Measurements from ENCODE around the gene SPOCK1. TPM values are rescaled to one million over a fixed set of nuclear protein-coding genes. Genes with fewer than 3 reads are reported as not detected.
"Not testable (repeated sequence)": the region's sequence is repeated elsewhere in the genome, so short reads cannot be mapped to it uniquely, and the experiment has no call there.

The SPOCK1 gene
- total RNA-seq, 1 donor from 2014 or later = 28.6 TPM

DNA sequence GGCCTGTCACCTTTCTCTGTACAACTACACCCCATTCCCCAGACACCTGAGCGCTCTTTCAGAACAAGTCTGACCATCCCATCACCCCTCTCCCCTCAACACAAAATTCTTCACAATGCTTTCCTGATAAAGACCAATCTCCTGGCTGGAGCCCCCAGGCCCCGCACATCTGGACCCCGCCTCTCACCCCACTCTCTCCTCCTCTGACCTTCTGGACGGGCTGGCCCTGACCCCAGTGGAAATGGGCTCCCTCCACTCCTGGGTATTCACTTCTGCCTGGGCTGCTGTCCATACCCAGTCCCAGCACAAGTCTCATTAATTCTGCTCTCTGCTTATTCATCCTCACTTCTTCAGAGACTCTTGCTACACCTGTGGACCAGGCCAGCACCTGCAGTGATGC lies 2.1 kb upstream of the SPOCK1 start:
- Histone ChIP-seq H3K4me3 (no peak overlapping the region), H3K27me3 (ENCODE audit: low read depth) (peaks cover 65% of the 10 kb centered on the region), H3K27ac (replicated peaks) (no peak overlapping the region), H3K4me1 (peaks cover 12% of the 10 kb centered on the region), H3K9me3 (replicated peaks) (no peaks in the 10 kb centered on the region), H3K36me3 (no peaks in the 10 kb centered on the region)
- no peak for DNase-seq
- intact Hi-C loops (cut with micrococcal nuclease) = no loop called here
- TF ChIP-seq, protein P1, sequence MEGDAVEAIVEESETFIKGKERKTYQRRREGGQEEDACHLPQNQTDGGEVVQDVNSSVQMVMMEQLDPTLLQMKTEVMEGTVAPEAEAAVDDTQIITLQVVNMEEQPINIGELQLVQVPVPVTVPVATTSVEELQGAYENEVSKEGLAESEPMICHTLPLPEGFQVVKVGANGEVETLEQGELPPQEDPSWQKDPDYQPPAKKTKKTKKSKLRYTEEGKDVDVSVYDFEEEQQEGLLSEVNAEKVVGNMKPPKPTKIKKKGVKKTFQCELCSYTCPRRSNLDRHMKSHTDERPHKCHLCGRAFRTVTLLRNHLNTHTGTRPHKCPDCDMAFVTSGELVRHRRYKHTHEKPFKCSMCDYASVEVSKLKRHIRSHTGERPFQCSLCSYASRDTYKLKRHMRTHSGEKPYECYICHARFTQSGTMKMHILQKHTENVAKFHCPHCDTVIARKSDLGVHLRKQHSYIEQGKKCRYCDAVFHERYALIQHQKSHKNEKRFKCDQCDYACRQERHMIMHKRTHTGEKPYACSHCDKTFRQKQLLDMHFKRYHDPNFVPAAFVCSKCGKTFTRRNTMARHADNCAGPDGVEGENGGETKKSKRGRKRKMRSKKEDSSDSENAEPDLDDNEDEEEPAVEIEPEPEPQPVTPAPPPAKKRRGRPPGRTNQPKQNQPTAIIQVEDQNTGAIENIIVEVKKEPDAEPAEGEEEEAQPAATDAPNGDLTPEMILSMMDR (IDR thresholded peaks at IDR 0.05; ENCODE audit: borderline replicate concordance) = no peak

DNA sequence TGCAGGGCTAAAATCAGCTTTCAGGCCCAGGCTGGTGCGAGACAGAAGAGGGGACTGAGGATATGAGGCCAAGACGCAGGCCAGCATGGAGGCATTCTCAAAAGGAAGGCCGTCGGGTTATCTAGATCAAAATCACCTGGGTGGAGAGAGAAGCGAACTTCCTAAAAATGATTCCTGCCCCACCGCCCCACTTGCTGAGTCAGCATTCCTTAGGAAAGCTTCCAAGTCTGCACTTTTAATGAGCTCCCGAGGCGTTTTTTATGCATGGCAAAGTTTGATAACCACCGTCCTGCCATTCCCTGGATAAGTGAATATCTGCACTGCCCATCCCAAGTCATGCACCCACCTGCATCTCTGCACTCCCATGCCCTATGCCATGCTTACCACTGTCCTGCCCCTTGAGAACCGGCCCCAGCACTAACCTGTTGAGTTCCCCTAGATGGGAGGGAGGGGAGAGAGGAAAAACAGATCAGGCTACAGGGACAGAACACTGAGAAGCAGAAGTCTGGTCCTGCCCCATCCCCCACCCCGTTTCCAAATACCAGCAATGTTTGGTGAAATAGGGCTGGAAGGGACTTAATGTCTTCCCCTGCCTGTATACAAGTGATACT lies 1.6 kb upstream of the SPOCK1 start:
- Histone ChIP-seq H3K27me3 (ENCODE audit: low read depth) (peaks cover 70% of the 10 kb centered on the region), H3K4me3 (no peak overlapping the region), H3K36me3 (no peaks in the 10 kb centered on the region), H3K27ac (replicated peaks) (no peak overlapping the region), H3K9me3 (replicated peaks) (no peaks in the 10 kb centered on the region), H3K4me1 (peaks cover 12% of the 10 kb centered on the region)
- intact Hi-C loops (cut with micrococcal nuclease) = no loop called here
- DNase-seq = no peak
- TF ChIP-seq, protein P1 (IDR thresholded peaks at IDR 0.05; ENCODE audit: borderline replicate concordance) = no peak

DNA sequence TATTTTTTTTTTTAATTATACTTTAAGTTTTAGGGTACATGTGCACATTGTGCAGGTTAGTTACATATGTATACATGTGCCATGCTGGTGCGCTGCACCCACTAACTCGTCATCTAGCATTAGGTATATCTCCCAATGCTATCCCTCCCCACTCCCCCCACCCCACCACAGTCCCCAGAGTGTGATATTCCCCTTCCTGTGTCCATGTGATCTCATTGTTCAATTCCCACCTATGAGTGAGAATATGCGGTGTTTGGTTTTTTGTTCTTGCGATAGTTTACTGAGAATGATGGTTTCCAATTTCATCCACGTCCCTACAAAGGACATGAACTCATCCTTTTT lies 351 bp upstream of the SPOCK1 start:
- H3K9me3 ChIP-seq (replicated peaks); H3K4me3 ChIP-seq; DNase-seq; H3K27ac ChIP-seq (replicated peaks); H3K36me3 ChIP-seq: not testable (repeated sequence)
- Histone ChIP-seq H3K4me1 (peaks cover 12% of the 10 kb centered on the region), H3K27me3 (ENCODE audit: low read depth) (peaks cover 75% of the 10 kb centered on the region)
- intact Hi-C loops (cut with micrococcal nuclease) = loop anchor here (5.0 to 10.0 kb wide), 2 partner anchors 177 to 695 kb away; no protein-coding TSS in a partner anchor

DNA sequence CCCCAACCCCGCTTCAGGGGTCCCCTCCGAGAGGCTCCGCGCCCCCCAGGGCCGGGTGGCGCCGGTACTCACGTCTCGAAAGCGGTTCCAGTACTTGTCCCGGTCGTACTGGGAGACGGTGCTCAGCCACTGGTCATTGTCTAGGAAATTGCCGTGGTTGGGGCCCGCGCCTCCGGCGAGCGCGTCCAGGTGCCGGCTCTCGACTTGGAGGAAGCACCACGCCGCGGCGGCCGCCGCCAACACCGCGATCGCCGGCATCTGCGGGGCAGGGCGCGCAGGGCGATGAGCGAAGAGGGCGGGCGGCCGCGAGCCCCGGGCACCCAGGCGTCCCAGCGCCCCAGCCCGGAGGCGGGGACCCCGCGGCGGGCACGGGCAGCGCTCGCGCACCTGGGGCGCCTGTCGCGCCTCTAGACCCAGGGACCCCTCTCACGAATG lies 808 bp downstream of the SPOCK1 start:
- H3K27ac ChIP-seq (replicated peaks) = no peak overlapping the region
- peaks cover 74% of the 10 kb centered on the region for H3K27me3 ChIP-seq (ENCODE audit: low read depth)
- TF ChIP-seq, protein P1 (IDR thresholded peaks at IDR 0.05; ENCODE audit: borderline replicate concordance) = no peak
- H3K36me3 ChIP-seq = no peaks in the 10 kb centered on the region
- no peak for DNase-seq
- H3K9me3 ChIP-seq (replicated peaks) = no peaks in the 10 kb centered on the region
- H3K4me3 ChIP-seq = peak overlapping the region; percentile 68
- intact Hi-C loops (cut with micrococcal nuclease) = loop anchor here (5.0 to 10.0 kb wide), 2 partner anchors 176 to 694 kb away; no protein-coding TSS in a partner anchor
- peaks cover 12% of the 10 kb centered on the region for H3K4me1 ChIP-seq

DNA sequence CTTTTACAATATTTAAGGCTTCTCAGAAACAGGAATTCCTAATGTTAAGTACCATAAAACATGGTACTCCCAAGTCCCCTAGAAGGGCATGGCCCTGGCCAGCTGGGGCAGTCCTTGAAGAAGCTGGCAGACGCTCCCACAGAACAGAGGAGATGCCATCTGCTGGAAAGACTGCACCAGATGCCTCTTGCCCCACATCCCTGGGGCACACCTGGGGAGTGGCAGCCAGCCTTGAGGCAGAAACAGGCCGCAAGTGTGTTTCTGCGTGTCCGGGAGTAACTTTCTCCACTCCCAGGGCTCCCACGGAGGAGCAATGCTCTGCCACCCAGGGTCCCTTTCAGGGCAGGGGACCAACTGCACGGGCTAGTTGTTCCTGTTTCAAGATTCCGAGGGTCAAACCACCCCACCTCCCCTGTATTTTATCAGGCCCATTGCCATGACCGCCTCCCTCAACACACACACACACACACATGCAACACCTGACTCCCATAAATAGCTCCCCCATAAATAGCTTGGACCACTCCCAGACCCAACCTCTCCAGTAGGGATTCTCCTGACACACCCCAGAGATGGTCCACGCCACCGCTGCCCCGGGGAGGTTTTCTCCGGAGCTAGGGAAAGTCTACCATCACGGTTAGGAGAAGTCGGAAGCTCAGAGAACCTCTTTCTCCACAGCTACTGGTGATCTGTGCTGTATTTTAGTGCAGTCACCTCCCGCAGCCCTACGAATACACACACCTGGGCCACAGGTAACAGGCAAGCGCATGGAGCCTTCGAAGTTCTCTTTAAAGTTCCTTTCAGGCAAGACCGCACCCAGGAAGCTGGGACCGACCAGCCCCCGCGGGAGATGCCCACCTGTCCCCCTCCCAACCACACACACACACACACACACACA lies 1.5 kb downstream of the SPOCK1 start:
- DNase-seq = no peak
- Histone ChIP-seq H3K4me3 (peak overlapping the region; percentile 68), H3K27ac (replicated peaks) (no peak overlapping the region), H3K9me3 (replicated peaks) (no peaks in the 10 kb centered on the region), H3K27me3 (ENCODE audit: low read depth) (peaks cover 67% of the 10 kb centered on the region), H3K4me1 (peaks cover 12% of the 10 kb centered on the region), H3K36me3 (no peaks in the 10 kb centered on the region)
- TF ChIP-seq, protein P1 (IDR thresholded peaks at IDR 0.05; ENCODE audit: borderline replicate concordance) = no peak
- intact Hi-C loops (cut with micrococcal nuclease) = loop anchor here (5.0 to 10.0 kb wide), 2 partner anchors 175 to 693 kb away; no protein-coding TSS in a partner anchor

Data from left ventricle myocardium inferior (tissue), 1 donor.